WTC11 (cell line): ENCODE measurements around the gene PMAIP1. TPM values are rescaled to one million over a fixed set of nuclear protein-coding genes. Genes with fewer than 3 reads are reported as not detected.

Experiments
- ATAC-seq: fragments of 200-7000 bp; cut with Tn5 transposase; 2 replicates; pipeline ENCODE4 v1.10.0; 2021; ENCODE audit warnings: mild to moderate bottlenecking, moderate library complexity
- CTCF ChIA-PET: fragments of 300-600 bp; sonication (Branson Sonifier 250); formaldehyde crosslinking; loops from one replicate; lab custom pipeline; 2021; ENCODE audit warnings: antibody characterized with exemption; lab: Charles Lee
- POLR2A ChIA-PET: fragments of 350-600 bp; sonication (Branson Sonifier 250); formaldehyde crosslinking; loops from one replicate; lab custom pipeline; 2021; ENCODE audit warnings: antibody characterized with exemption; lab: Charles Lee
- DNase-seq: peaks from one replicate; pipeline ENCODE4 v3.0.0; 2021; ENCODE audit warnings: low spot score
- H3K27ac Mint-ChIP-seq: 2 replicates; pipeline ENCODE4 v1.8.0; 2021; ENCODE audit warnings: mixed read lengths
- H3K27me3 Mint-ChIP-seq: 2 replicates; pipeline ENCODE4 v1.8.0; 2021; ENCODE audit warnings: low read depth, mild to moderate bottlenecking, moderate library complexity, mixed read lengths
- H3K36me3 Mint-ChIP-seq: 2 replicates; pipeline ENCODE4 v1.8.0; 2021; ENCODE audit warnings: mixed read lengths
- H3K4me1 Mint-ChIP-seq: 2 replicates; pipeline ENCODE4 v1.8.0; 2022; ENCODE audit warnings: mixed read lengths
- H3K4me3 Mint-ChIP-seq: 2 replicates; pipeline ENCODE4 v1.8.0; 2021; ENCODE audit warnings: mild to moderate bottlenecking, moderate library complexity, mixed read lengths
- H3K9me3 Mint-ChIP-seq: 2 replicates; pipeline ENCODE4 v1.8.0; 2021; ENCODE audit warnings: mixed read lengths
- ARID4B ChIP-seq: sonication (generic); formaldehyde crosslinking; IDR thresholded peaks from 2 replicates; pipeline ENCODE4 v1.8.0; 2023; ENCODE audit warnings: missing genetic modification reagents, mild to moderate bottlenecking, borderline replicate concordance
- ATF2 ChIP-seq: sonication (generic); formaldehyde crosslinking; IDR thresholded peaks from 2 replicates; pipeline ENCODE4 v1.8.1; 2022; ENCODE audit warnings: low read depth, missing genetic modification reagents, borderline replicate concordance
- E2F5 ChIP-seq: sonication (generic); formaldehyde crosslinking; IDR thresholded peaks from 2 replicates; pipeline ENCODE4 v1.8.1; 2022; ENCODE audit warnings: mild to moderate bottlenecking, moderate library complexity, missing genetic modification reagents
- FOXP1 ChIP-seq: sonication (generic); formaldehyde crosslinking; IDR thresholded peaks from 2 replicates; pipeline ENCODE4 v1.8.0; 2022; ENCODE audit warnings: missing genetic modification reagents, mild to moderate bottlenecking, moderate library complexity, borderline replicate concordance
- GRHL2 ChIP-seq: fragments of 250-450 bp; sonication (Bioruptor Pico); IDR thresholded peaks from 2 replicates; pipeline ENCODE4 v1.8.0; 2022; ENCODE audit warnings: mild to moderate bottlenecking, moderate library complexity; ENCODE audit not compliant: insufficient replicate concordance, severe bottlenecking
- HMGA2 ChIP-seq: fragments of 250-450 bp; sonication (Bioruptor Pico); IDR thresholded peaks from 2 replicates; pipeline ENCODE4 v1.4.0; 2021; ENCODE audit warnings: mild to moderate bottlenecking, moderate library complexity
- KAT7 ChIP-seq: sonication (generic); formaldehyde crosslinking; IDR thresholded peaks from 2 replicates; pipeline ENCODE4 v1.8.1; 2023; ENCODE audit warnings: missing genetic modification reagents, mild to moderate bottlenecking, borderline replicate concordance
- MXD4 ChIP-seq: fragments of 250-450 bp; sonication (Bioruptor Pico); IDR thresholded peaks from 2 replicates; pipeline ENCODE4 v1.8.0; 2021; ENCODE audit warnings: mild to moderate bottlenecking, moderate library complexity, borderline replicate concordance
- SMAD4 ChIP-seq: sonication (generic); formaldehyde crosslinking; IDR thresholded peaks from 2 replicates; pipeline ENCODE4 v1.8.0; 2022; ENCODE audit warnings: mild to moderate bottlenecking, missing genetic modification reagents
- ZNF138 ChIP-seq: sonication (generic); formaldehyde crosslinking; conservative IDR thresholded peaks from 2 replicates; pipeline ENCODE4 v1.8.1; 2022; ENCODE audit warnings: mild to moderate bottlenecking, moderate library complexity, missing genetic modification reagents
- ZNF219 ChIP-seq: sonication (generic); formaldehyde crosslinking; IDR thresholded peaks from 2 replicates; pipeline ENCODE4 v1.8.0; 2023; ENCODE audit warnings: missing genetic modification reagents, mild to moderate bottlenecking, borderline replicate concordance
- ZNF232 ChIP-seq: sonication (generic); formaldehyde crosslinking; IDR thresholded peaks from 2 replicates; pipeline ENCODE4 v1.8.0; 2022; ENCODE audit warnings: mild to moderate bottlenecking, missing genetic modification reagents
- total RNA-seq: library from RNA; stranded (reverse); gene quantifications from 3 replicates; pipeline ENCODE4 v1.2.3, GENCODE V29; 2021
- TF ChIP-seq, protein P1 (sequence below): fragments of 250-450 bp; sonication (Bioruptor Pico); IDR thresholded peaks from 2 replicates; pipeline ENCODE4 v1.9.0; 2021; ENCODE audit warnings: mild to moderate bottlenecking
- TF ChIP-seq, protein P2 (sequence below): sonication (generic); formaldehyde crosslinking; IDR thresholded peaks from 2 replicates; pipeline ENCODE4 v1.8.1; 2023; ENCODE audit warnings: mild to moderate bottlenecking, missing genetic modification reagents
- TF ChIP-seq, protein P3 (sequence below): fragments of 250-450 bp; sonication (Bioruptor Pico); IDR thresholded peaks from 2 replicates; pipeline ENCODE4 v2.1.2; 2022; ENCODE audit warnings: mild to moderate bottlenecking, moderate library complexity

The PMAIP1 gene
- total RNA-seq, 1 experiment from 2014 or later = 152 TPM

GRCh38 chr18:59865241-59865986 lies 34.4 kb upstream of the PMAIP1 start (continued):
- TF ChIP-seq ARID4B (CRISPR knock-in tag) = no peak

GRCh38 chr18:59866551-59867269 lies 33.1 kb upstream of the PMAIP1 start:
- peak overlapping the region; percentile 81 for H3K27ac Mint-ChIP-seq
- H3K27me3 Mint-ChIP-seq = no peaks in the 10 kb centered on the region
- CTCF ChIA-PET = no interaction called here
- H3K4me3 Mint-ChIP-seq = no peak overlapping the region
- peaks cover 61% of the 10 kb centered on the region for H3K4me1 Mint-ChIP-seq
- TF ChIP-seq, protein P1, sequence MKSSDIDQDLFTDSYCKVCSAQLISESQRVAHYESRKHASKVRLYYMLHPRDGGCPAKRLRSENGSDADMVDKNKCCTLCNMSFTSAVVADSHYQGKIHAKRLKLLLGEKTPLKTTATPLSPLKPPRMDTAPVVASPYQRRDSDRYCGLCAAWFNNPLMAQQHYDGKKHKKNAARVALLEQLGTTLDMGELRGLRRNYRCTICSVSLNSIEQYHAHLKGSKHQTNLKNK (CRISPR knock-in tag) = no peak
- no peak for TF ChIP-seq ZNF219 (CRISPR knock-in tag)
- no peak for TF ChIP-seq ZNF232 (CRISPR knock-in tag)
- no peak for TF ChIP-seq FOXP1 (CRISPR knock-in tag)
- TF ChIP-seq MXD4 (CRISPR knock-in tag) = no peak
- TF ChIP-seq E2F5 = no peak
- no peak for TF ChIP-seq GRHL2 (CRISPR knock-in tag)
- TF ChIP-seq SMAD4 (CRISPR knock-in tag) = no peak
- TF ChIP-seq ATF2 = no peak
- TF ChIP-seq, protein P2, sequence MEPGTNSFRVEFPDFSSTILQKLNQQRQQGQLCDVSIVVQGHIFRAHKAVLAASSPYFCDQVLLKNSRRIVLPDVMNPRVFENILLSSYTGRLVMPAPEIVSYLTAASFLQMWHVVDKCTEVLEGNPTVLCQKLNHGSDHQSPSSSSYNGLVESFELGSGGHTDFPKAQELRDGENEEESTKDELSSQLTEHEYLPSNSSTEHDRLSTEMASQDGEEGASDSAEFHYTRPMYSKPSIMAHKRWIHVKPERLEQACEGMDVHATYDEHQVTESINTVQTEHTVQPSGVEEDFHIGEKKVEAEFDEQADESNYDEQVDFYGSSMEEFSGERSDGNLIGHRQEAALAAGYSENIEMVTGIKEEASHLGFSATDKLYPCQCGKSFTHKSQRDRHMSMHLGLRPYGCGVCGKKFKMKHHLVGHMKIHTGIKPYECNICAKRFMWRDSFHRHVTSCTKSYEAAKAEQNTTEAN (CRISPR knock-in tag) = no peak
- TF ChIP-seq, protein P3, sequence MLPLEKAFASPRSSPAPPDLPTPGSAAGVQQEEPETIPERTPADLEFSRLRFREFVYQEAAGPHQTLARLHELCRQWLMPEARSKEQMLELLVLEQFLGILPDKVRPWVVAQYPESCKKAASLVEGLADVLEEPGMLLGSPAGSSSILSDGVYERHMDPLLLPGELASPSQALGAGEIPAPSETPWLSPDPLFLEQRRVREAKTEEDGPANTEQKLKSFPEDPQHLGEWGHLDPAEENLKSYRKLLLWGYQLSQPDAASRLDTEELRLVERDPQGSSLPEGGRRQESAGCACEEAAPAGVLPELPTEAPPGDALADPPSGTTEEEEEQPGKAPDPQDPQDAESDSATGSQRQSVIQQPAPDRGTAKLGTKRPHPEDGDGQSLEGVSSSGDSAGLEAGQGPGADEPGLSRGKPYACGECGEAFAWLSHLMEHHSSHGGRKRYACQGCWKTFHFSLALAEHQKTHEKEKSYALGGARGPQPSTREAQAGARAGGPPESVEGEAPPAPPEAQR (CRISPR knock-in tag) = no peak
- no peak for TF ChIP-seq KAT7 (CRISPR knock-in tag)
- no peak for TF ChIP-seq ZNF138 (CRISPR knock-in tag)
- TF ChIP-seq HMGA2 (CRISPR knock-in tag) = no peak
- POLR2A ChIA-PET = interaction anchor here (2.1 kb wide), 1 partner anchor 33 kb away, joined by 5 read pairs; the partner anchor contains the start of gene PMAIP1
- DNase-seq = no peak
- no peaks in the 10 kb centered on the region for H3K9me3 Mint-ChIP-seq
- no peak; the same call in 1 of the 2 replicates for ATAC-seq
- no peaks in the 10 kb centered on the region for H3K36me3 Mint-ChIP-seq
